SH-SY5Y (cell line): ENCODE data around the gene SYT5.

Experiments used
- GATA2 ChIP-seq: IDR thresholded peaks from 2 replicates; pipeline ENCODE4 v1.6.1; 2011; ENCODE audit warnings: mild to moderate bottlenecking, low read depth, low read length
- GATA3 ChIP-seq: IDR thresholded peaks from 2 replicates; pipeline ENCODE4 v1.6.1; 2011; ENCODE audit warnings: low read depth, mild to moderate bottlenecking, low read length, moderate library complexity

Gene SYT5

GRCh38 chr19:55147545-55148251, 32.4 kb downstream of the SYT5 start:
- TF ChIP-seq GATA3, result no peak
- TF ChIP-seq GATA2, result no peak

GRCh38 chr19:55146705-55147273, 33.3 kb downstream of the SYT5 start:
- TF ChIP-seq GATA3 (no peak), GATA2 (no peak)

GRCh38 chr19:55146078-55146704, 33.9 kb downstream of the SYT5 start:
- TF ChIP-seq GATA2 (no peak), GATA3 (no peak)

- TF ChIP-seq GATA2, result no peak
- no peak for TF ChIP-seq GATA3
Observed at GRCh38 chr19:55145232-55145631, 34.9 kb downstream of the SYT5 start.

- TF ChIP-seq GATA2 (no peak), GATA3 (no peak)
Observed at GRCh38 chr19:55141696-55142095, 38.4 kb downstream of the SYT5 start.

- TF ChIP-seq GATA2 (no peak), GATA3 (no peak)
Observed at GRCh38 chr19:55137915-55138314, 42.2 kb downstream of the SYT5 start.

- no peak for TF ChIP-seq GATA2
- TF ChIP-seq GATA3, result no peak
Observed at GRCh38 chr19:55136399-55137102, 43.5 kb downstream of the SYT5 start.

- TF ChIP-seq GATA2 (no peak), GATA3 (no peak)
Observed at GRCh38 chr19:55134736-55135135, 45.4 kb downstream of the SYT5 start.

- TF ChIP-seq GATA3, result no peak
- TF ChIP-seq GATA2, result no peak
Observed at GRCh38 chr19:55133639-55134444, 46.2 kb downstream of the SYT5 start.

GRCh38 chr19:55132453-55133129, 47.5 kb downstream of the SYT5 start:
- TF ChIP-seq GATA2 (no peak), GATA3 (no peak)

- no peak for TF ChIP-seq GATA3
- no peak for TF ChIP-seq GATA2
Observed at GRCh38 chr19:55131421-55131820, 48.7 kb downstream of the SYT5 start.
